TTC549 (cell line): ENCODE data around the gene WDR72.

Source experiments
- FAIRE-seq: peaks from 2 replicates; lab custom pipeline; 2012; peaks lifted over from hg19 to GRCh38; lab: Jason Lieb, UNC

WDR72 gene

GRCh38 chr15:53534105-53534839 is 225.2 kb downstream of the WDR72 start:
- no peak for FAIRE-seq

- FAIRE-seq = no peak
Observed at GRCh38 chr15:53530761-53531160, 228.7 kb downstream of the WDR72 start.

- FAIRE-seq = no peak
Observed at GRCh38 chr15:53527996-53528395, 231.5 kb downstream of the WDR72 start.

GRCh38 chr15:53525894-53526293 is 233.6 kb downstream of the WDR72 start:
- no peak for FAIRE-seq

GRCh38 chr15:53522991-53523390 is 236.5 kb downstream of the WDR72 start:
- FAIRE-seq = no peak

DNA sequence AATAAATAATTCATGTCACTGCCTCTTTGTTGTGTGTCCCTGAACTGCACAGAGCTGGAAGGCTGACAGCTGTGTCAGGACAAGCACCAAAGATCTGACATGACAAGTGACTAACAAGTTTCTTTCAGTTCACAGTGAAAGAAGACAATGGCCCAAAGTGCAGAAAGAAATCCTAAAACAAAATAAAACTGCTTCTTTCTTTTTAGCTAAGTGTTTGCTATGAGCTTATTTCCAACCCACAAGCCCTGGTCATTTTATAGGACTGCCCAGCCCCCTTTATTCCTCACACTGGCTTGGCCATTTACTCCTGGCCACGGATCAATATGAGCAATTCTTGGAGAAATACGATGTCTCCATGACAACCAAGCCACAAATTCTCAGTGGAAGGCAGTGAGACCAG is 238.5 kb downstream of the WDR72 start:
- no peak for FAIRE-seq

DNA sequence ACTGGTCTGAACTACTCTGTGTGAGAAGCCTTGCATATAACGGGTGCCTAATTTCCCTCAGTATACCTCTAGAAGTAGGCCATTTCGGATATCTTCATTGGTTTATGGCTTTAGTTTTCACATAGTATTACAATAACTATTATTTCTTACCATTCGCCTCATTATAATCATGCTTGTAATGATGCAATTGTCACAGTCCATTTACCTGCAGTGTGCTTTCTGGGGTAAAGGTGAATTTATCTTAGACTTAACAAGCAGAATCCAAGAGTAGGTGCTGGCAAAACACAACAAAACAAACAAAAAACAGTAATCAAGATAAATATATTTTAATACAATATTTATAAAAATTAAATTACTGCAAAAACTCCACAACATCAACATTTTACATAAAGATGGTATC is 246.0 kb downstream of the WDR72 start:
- FAIRE-seq = no peak

DNA sequence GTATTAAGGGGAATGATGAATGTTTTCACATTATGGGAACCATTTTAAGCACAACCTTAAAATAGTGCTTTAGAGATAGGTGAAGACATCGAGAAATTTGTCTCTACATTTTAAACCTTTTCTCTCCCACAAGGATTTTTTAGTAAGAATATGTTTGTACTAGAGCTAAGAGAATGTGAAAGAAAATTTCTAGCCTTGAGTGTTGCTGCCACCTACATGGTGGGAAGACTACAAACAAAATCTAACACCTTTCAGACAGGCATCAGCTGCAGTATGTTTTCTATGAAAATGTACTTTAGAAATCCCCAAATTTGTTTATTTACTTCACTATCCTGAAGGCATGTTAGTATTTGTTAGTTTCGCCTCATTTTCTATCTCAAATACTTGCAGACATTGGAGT is 247.4 kb downstream of the WDR72 start:
- no peak for FAIRE-seq

DNA sequence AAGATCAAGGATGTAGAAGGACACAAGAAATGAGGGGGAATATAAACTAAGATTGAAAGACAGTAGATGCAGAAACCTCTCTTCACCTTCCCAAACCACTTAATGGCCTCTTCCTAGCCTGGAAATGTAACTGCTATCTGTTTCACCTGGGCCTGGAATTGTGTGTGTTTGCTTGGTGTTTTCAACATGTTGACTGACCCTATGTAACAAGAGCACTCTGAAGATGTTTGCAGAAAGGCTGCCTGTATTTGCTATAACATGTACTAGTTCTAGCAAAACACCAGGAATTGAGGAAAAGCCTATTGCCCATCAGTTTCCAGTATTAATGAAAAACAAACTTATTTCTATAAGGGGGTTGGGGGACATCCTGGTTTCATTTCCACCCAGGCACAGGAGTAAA is 248.3 kb downstream of the WDR72 start:
- FAIRE-seq = no peak

- no peak for FAIRE-seq
Observed at GRCh38 chr15:53506370-53506769, 253.1 kb downstream of the WDR72 start.

DNA sequence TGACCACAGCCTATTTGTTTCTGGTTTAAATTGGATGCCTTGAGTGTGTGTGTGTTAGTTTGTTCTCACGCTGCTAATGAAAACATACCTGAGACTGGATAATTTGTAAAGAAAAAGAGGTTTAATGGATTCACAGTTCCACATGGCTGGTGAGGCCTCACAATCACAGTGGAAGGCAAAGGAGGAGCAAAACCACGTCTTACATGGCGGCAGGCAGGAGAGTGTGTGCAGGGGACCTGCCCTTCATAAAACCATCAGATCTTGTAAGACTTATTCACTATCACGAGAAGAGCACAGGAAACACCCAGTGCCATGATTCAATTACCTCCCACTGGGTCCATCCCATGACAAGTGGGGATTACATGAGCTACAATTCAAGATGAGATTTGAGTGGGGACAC is 260.5 kb downstream of the WDR72 start:
- no peak for FAIRE-seq

- FAIRE-seq = no peak
Observed at GRCh38 chr15:53490341-53490740, 269.1 kb downstream of the WDR72 start.

DNA sequence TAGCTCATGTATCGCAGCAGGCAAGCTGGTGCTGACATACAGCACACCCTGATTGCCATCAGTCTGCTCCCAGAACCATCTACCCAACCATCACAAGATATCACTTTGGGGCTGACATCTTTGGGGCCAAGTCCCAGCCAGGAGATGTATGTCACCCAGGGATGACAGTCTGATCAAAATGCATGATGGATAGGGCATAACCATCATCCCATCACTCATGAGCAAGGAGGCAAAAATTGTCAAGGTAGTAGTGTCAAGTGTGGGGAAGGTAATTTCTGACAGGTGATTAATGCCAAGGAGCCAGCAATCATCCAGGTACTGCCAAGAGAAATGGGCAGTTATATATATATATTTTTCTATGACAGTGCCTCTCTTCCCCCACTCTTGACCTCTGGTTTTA is 277.4 kb downstream of the WDR72 start:
- no peak for FAIRE-seq

DNA sequence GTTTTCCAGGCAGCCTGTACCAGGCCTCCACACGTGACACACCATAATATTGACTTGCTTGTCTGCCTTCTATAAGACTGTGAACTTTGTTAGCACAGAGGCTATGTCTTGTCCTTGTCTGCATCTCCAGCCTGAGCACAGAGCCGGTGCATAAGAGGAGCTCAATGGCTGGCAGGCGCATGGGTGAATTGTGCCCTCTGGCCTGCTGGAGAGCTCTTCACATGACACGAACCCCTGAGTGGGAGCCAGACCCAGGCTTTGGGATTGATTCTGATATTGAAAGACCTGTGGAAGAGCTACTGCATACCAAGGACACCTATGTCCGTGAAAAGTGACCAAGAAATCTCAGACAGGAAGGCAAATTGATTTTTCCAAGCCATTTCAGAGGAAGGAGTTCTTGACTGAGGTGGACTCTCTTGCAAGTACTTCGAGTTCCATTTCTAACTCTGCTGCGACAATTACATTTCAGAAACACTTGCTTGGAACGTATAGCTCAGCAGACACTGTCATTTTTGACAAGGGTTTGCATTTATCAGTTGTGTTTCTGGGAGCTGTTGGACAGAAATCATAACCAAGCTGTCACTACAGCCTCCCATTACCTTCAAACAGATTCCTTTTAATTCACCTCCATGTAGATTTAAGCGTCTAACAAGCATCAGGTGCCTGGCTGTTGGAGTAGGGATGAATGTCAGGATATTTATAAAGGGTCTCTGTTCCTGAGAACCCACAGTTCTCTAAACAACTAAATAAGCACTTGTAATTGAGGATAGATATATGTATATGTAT is 281.3 kb downstream of the WDR72 start:
- no peak for FAIRE-seq

DNA sequence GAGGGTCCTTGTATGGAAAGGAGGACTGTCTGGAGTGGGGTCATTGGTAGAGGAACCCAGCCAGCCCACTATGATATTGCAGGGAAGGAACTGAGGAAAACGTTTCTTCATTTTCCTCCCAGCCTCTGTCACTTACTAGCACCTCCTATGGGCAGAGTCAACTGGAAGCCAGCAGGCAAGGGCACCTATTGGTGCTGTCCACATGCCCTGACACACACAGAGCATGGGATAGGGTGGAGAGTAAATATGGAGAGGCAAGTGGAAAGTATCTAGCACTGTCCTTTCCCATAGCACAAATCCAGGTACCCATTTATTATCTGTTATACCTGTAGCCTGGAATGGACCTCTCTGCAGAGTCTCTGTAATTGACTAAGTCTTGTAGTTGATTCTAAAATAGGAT is 285.6 kb downstream of the WDR72 start:
- FAIRE-seq = no peak

DNA sequence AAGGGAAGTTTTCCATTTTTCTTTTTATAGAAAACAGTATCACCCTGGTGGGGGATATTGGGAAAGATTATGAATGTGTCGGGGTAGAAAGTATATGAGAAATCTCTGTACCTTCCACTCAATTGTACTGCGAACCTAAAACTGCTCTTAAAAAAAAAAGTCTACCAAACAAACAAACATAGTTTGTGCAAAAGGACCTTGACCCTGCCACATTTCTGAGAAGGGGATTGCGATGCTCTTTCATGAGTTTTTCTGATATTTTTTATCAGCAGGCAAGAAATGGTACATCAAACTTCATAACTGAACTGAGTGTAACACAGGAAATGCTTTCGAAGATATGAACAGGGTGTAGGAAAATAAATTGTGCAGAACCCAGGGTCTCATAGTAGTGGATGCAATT is 286.0 kb downstream of the WDR72 start:
- no peak for FAIRE-seq

DNA sequence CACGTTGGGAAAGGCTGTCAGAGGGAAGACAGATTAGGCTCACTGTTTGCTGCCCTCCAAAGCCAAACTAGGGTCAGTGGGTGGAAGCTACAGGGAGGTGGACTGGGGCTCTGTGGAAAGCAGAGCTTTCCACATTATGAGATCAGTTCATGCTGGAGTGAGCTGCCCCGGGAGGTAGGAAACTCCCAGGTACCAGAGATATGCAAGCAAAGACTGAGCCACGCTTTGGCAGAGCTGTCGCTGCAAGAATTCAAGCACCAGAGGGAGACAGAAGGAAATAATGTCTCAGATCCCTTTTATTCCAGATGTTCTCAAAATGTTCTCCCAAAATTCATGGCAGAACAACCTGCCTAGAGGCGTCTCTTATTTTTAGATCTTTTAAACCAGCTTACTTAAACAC is 286.6 kb downstream of the WDR72 start:
- FAIRE-seq = no peak

GRCh38 chr15:53472210-53472609 is 287.3 kb downstream of the WDR72 start:
- FAIRE-seq = no peak

- FAIRE-seq = no peak
Observed at GRCh38 chr15:53470743-53471142, 288.7 kb downstream of the WDR72 start.

- no peak for FAIRE-seq
Observed at GRCh38 chr15:53469422-53469821, 290.0 kb downstream of the WDR72 start.
